Measurements from ENCODE around the gene SNX25. TPM values are rescaled to one million over a fixed set of nuclear protein-coding genes. Genes with fewer than 3 reads are reported as not detected.

The SNX25 gene
- total RNA-seq (2014; rRNA removed) (8.4 and 9.2 TPM in 2 replicates), Bru-seq, nascent RNA (percentile 66 among the genes with signal in this experiment), BruChase-seq, experiment 1, labeled RNA remaining after a 6-hour chase (percentile 59 among the genes with signal in this experiment), BruChase-seq, experiment 2, labeled RNA remaining after a 2-hour chase (percentile 61 among the genes with signal in this experiment)
- long read RNA-seq, transcript SNX25-201 (19 exons, 3,264 nt), result major isoform, 43 of 83 reads
- long read RNA-seq, partial matches to known transcripts, result 8 of 83 reads
- long read RNA-seq, other reads (novel, unspliced or antisense), result 32 of 83 reads

- H2AFZ ChIP-seq (ENCODE audit: low read length), result peak within 1 kb of the TSS; percentile 93
- H3K27ac ChIP-seq (ENCODE audit: low read length), result no peak within 1 kb of the TSS
- intact Hi-C loops (cut with micrococcal nuclease), result loop anchor here (1.0 kb wide), 1 partner anchor 97 kb away; no protein-coding TSS in a partner anchor
- no TSS peak for BruUV-seq (replicated peaks)
- ATAC-seq (peak; percentile 83), DNase-seq (peak; percentile 80)
- peak within 1 kb of the TSS; percentile 46 for H3K9ac ChIP-seq (ENCODE audit: low read length)
- H3F3A ChIP-seq (ENCODE audit: low read length, unreplicated experiment), result no peaks in the 10 kb centered on the region
- TF ChIP-seq EZH2 (IDR thresholded peaks at IDR 0.05; ENCODE audit: low read length, unreplicated experiment) (no peak), CTCF (conservative IDR thresholded peaks at IDR 0.05; ENCODE audit: low read depth, low read length) (no peak), EZH2phosphoT487 (IDR thresholded peaks at IDR 0.05; ENCODE audit: borderline replicate concordance, low read length) (no peak)
- no peaks in the 10 kb centered on the region for H3K36me3 ChIP-seq (ENCODE audit: low read depth, low read length)
- ChIA-PET POLR2A (ENCODE audit: unreplicated experiment) (interaction anchor here (0.5 kb wide), 1 partner anchor 12 kb away, joined by 3 read pairs; no protein-coding TSS in a partner anchor), CTCF (interaction anchor here (0.8 to 1.0 kb wide), 2 partner anchors 74 to 97 kb away, joined by 3 to 4 read pairs; no protein-coding TSS in a partner anchor)
- H3K9me3 ChIP-seq (ENCODE audit: low read length), result no peaks in the 10 kb centered on the region
- H3K4me3 ChIP-seq (ENCODE audit: low read length), result peak within 1 kb of the TSS; percentile 95
- no peaks in the 10 kb centered on the region for H4K20me1 ChIP-seq (ENCODE audit: low read length)
- H3K9me2 ChIP-seq (replicated peaks; ENCODE audit: low read length), result no peaks in the 10 kb centered on the region
- no peaks in the 10 kb centered on the region for H3K27me3 ChIP-seq (ENCODE audit: low read length)
- peak within 1 kb of the TSS; percentile 86 for H3K4me2 ChIP-seq (ENCODE audit: low read length)
- peaks cover 22% of the 10 kb centered on the region for H3K4me1 ChIP-seq (ENCODE audit: insufficient read depth, low read length)
- peaks cover 33% of the 10 kb centered on the region for H3K79me2 ChIP-seq (ENCODE audit: low read length)
These were observed at the start of gene SNX25 for GRCh38 chr4:185209031-185209851. Gene SNX25, plus strand, starts transcription at chr4:185209598. Its CDS starts 229 bp downstream, at chr4:185209827.

- H4K20me1 ChIP-seq (ENCODE audit: low read length), result no peaks in the 10 kb centered on the region
- POLR2A ChIA-PET (ENCODE audit: unreplicated experiment), result no interaction called here
- intact Hi-C loops (cut with micrococcal nuclease), result no loop called here
- no peak overlapping the region for H3K27ac ChIP-seq (ENCODE audit: low read length)
- H3K36me3 ChIP-seq (ENCODE audit: low read depth, low read length), result no peaks in the 10 kb centered on the region; the same call in 1 of the 2 replicates
- H2AFZ ChIP-seq (ENCODE audit: low read length), result no peak overlapping the region
- ATAC-seq (no peak), DNase-seq (no peak)
- H3K27me3 ChIP-seq (ENCODE audit: low read length), result no peaks in the 10 kb centered on the region
- no peaks in the 10 kb centered on the region for H3K79me2 ChIP-seq (ENCODE audit: low read length)
- no peak for TF ChIP-seq EZH2phosphoT487 (IDR thresholded peaks at IDR 0.05; ENCODE audit: borderline replicate concordance, low read length)
- no peak for TF ChIP-seq EZH2 (IDR thresholded peaks at IDR 0.05; ENCODE audit: low read length, unreplicated experiment)
- TF ChIP-seq CTCF (conservative IDR thresholded peaks at IDR 0.05; ENCODE audit: low read depth, low read length), result no peak
- no peak overlapping the region for H3K9ac ChIP-seq (ENCODE audit: low read length)
- CTCF ChIA-PET, result no interaction called here
- H3K9me2 ChIP-seq (replicated peaks; ENCODE audit: low read length), result no peaks in the 10 kb centered on the region
- no peaks in the 10 kb centered on the region for H3K9me3 ChIP-seq (ENCODE audit: low read length)
- no peaks in the 10 kb centered on the region for H3F3A ChIP-seq (ENCODE audit: low read length, unreplicated experiment)
- H3K4me1 ChIP-seq (ENCODE audit: insufficient read depth, low read length), result no peaks in the 10 kb centered on the region
- H3K4me2 ChIP-seq (ENCODE audit: low read length), result no peak overlapping the region
- no peak overlapping the region for H3K4me3 ChIP-seq (ENCODE audit: low read length)
- no TSS peak for BruUV-seq (replicated peaks)
These were observed 43.8 kb upstream of the SNX25 start for GRCh38 chr4:185165605-185166063.

Measured in PC-3 (cell line).